SK-N-SH treated with all-trans-retinoic acid at 6 μM for 48 hours (cell line): ENCODE data around the gene DCP1B.

ENCODE experiments used
- ATAC-seq: fragments of 200-7000 bp; cut with Tn5 transposase; 3 replicates; pipeline ENCODE4 v1.9.1; 2020; ENCODE audit warnings: mild to moderate bottlenecking, moderate library complexity
- ARNTL ChIP-seq: fragments of 450-650 bp; formaldehyde crosslinking; IDR thresholded peaks from 2 replicates; pipeline ENCODE4 v1.5.0; 2020; ENCODE audit warnings: low read depth, mild to moderate bottlenecking, moderate library complexity, borderline replicate concordance
- BACH2 ChIP-seq: fragments of 250-450 bp; sonication (Bioruptor Pico); IDR thresholded peaks from 2 replicates; pipeline ENCODE4 v1.9.0; 2021; ENCODE audit warnings: mild to moderate bottlenecking, borderline replicate concordance
- CREB5 ChIP-seq: fragments of 250-450 bp; sonication (Bioruptor Pico); IDR thresholded peaks from 2 replicates; pipeline ENCODE4 v1.5.1; 2020; ENCODE audit warnings: low read depth, mild to moderate bottlenecking, moderate library complexity
- CSDC2 ChIP-seq: fragments of 250-450 bp; sonication (Bioruptor Pico); IDR thresholded peaks from 2 replicates; pipeline ENCODE4 v1.5.0; 2020; ENCODE audit warnings: mild to moderate bottlenecking, moderate library complexity
- CSRNP3 ChIP-seq: fragments of 250-450 bp; sonication (Bioruptor Pico); IDR thresholded peaks from 2 replicates; pipeline ENCODE4 v1.5.1; 2021; ENCODE audit warnings: mild to moderate bottlenecking, moderate library complexity
- GLIS3 ChIP-seq: fragments of 250-450 bp; sonication (Bioruptor Pico); IDR thresholded peaks from 2 replicates; pipeline ENCODE4 v1.5.0; 2020; ENCODE audit warnings: mild to moderate bottlenecking, moderate library complexity
- PATZ1 ChIP-seq: fragments of 250-450 bp; sonication (Bioruptor Pico); IDR thresholded peaks from 2 replicates; pipeline ENCODE4 v1.8.0; 2020; ENCODE audit warnings: mild to moderate bottlenecking, moderate library complexity, borderline replicate concordance
- POU6F1 ChIP-seq: fragments of 250-450 bp; sonication (Bioruptor Pico); IDR thresholded peaks from 2 replicates; pipeline ENCODE4 v1.8.0; 2021; ENCODE audit warnings: low read depth, mild to moderate bottlenecking, moderate library complexity, borderline replicate concordance
- PPARA ChIP-seq: fragments of 250-450 bp; sonication (Bioruptor Pico); IDR thresholded peaks from 2 replicates; pipeline ENCODE4 v1.5.0; 2020; ENCODE audit warnings: mild to moderate bottlenecking, borderline replicate concordance
- RARB ChIP-seq: fragments of 250-450 bp; sonication (Bioruptor Pico); IDR thresholded peaks from 2 replicates; pipeline ENCODE4 v1.8.0; 2021; ENCODE audit warnings: mild to moderate bottlenecking, moderate library complexity
- SNAI2 ChIP-seq: fragments of 250-450 bp; sonication (Bioruptor Pico); IDR thresholded peaks from 2 replicates; pipeline ENCODE4 v1.5.0; 2020; ENCODE audit warnings: mild to moderate bottlenecking, moderate library complexity
- TCF4 ChIP-seq: fragments of 250-450 bp; sonication (Bioruptor Pico); IDR thresholded peaks from 2 replicates; pipeline ENCODE4 v1.8.0; 2021; ENCODE audit warnings: mild to moderate bottlenecking, moderate library complexity, borderline replicate concordance
- TOX ChIP-seq: fragments of 250-450 bp; sonication (Bioruptor Pico); IDR thresholded peaks from 2 replicates; pipeline ENCODE4 v1.8.0; 2021; ENCODE audit warnings: mild to moderate bottlenecking, moderate library complexity, borderline replicate concordance
- TSHZ2 ChIP-seq: fragments of 250-450 bp; sonication (Bioruptor Pico); IDR thresholded peaks from 2 replicates; pipeline ENCODE4 v1.5.0; 2020; ENCODE audit warnings: mild to moderate bottlenecking, moderate library complexity
- ZC3H10 ChIP-seq: fragments of 250-450 bp; sonication (Bioruptor Pico); IDR thresholded peaks from 2 replicates; pipeline ENCODE4 v1.5.1; 2021; ENCODE audit warnings: mild to moderate bottlenecking, moderate library complexity
- ZFP3 ChIP-seq: fragments of 250-450 bp; sonication (Bioruptor Pico); IDR thresholded peaks from 2 replicates; pipeline ENCODE4 v1.5.0; 2020; ENCODE audit warnings: mild to moderate bottlenecking, moderate library complexity
- ZFP30 ChIP-seq: fragments of 450-650 bp; formaldehyde crosslinking; IDR thresholded peaks from 2 replicates; pipeline ENCODE4 v1.5.0; 2022; ENCODE audit warnings: mild to moderate bottlenecking, moderate library complexity
- ZNF565 ChIP-seq: fragments of 450-650 bp; formaldehyde crosslinking; conservative IDR thresholded peaks from 2 replicates; pipeline ENCODE4 v1.5.0; 2020; ENCODE audit warnings: low read depth, mild to moderate bottlenecking, moderate library complexity
- ZNF70 ChIP-seq: fragments of 450-650 bp; formaldehyde crosslinking; IDR thresholded peaks from 2 replicates; pipeline ENCODE4 v1.5.0; 2020; ENCODE audit warnings: mild to moderate bottlenecking, moderate library complexity
- ZNF8 ChIP-seq: fragments of 450-650 bp; formaldehyde crosslinking; IDR thresholded peaks from 2 replicates; pipeline ENCODE4 v1.5.0; 2020; ENCODE audit warnings: mild to moderate bottlenecking, moderate library complexity

Gene DCP1B

GRCh38 chr12:1914114-1914911 is 89.9 kb downstream of the DCP1B start:
- TF ChIP-seq TOX (CRISPR knock-in tag), result no peak
- no peak for TF ChIP-seq ZFP3 (CRISPR knock-in tag)
- TF ChIP-seq GLIS3, result no peak
- no peak for TF ChIP-seq ZNF565
- TF ChIP-seq PPARA, result no peak
- no peak for TF ChIP-seq SNAI2 (CRISPR knock-in tag)
- no peak for TF ChIP-seq TCF4
- TF ChIP-seq ZFP30 (CRISPR knock-in tag), result no peak
- TF ChIP-seq ARNTL (CRISPR knock-in tag), result no peak
- no peak for TF ChIP-seq POU6F1 (CRISPR knock-in tag)
- TF ChIP-seq ZC3H10, result no peak
- no peak for TF ChIP-seq RARB
- no peak for TF ChIP-seq BACH2
- no peak for TF ChIP-seq ZNF70 (CRISPR knock-in tag)
- no peak for TF ChIP-seq CSRNP3 (CRISPR knock-in tag)
- TF ChIP-seq ZNF8 (CRISPR knock-in tag), result no peak
- ATAC-seq, result no peak

GRCh38 chr12:1913377-1914113 is 90.7 kb downstream of the DCP1B start:
- TF ChIP-seq TOX (CRISPR knock-in tag) (no peak), ZNF70 (CRISPR knock-in tag) (no peak), ZC3H10 (no peak), ZFP3 (CRISPR knock-in tag) (no peak), ZNF8 (CRISPR knock-in tag) (no peak), TSHZ2 (CRISPR knock-in tag) (no peak), ARNTL (CRISPR knock-in tag) (no peak), TCF4 (no peak), SNAI2 (CRISPR knock-in tag) (no peak)
- TF ChIP-seq, all 23 proteins: peak for 0
- no peak for ATAC-seq

- ATAC-seq, result peak; percentile 68
- TF ChIP-seq ARNTL (CRISPR knock-in tag) (no peak), POU6F1 (CRISPR knock-in tag) (no peak), GLIS3 (no peak), ZNF565 (no peak), ZC3H10 (no peak), CREB5 (CRISPR knock-in tag) (no peak), PATZ1 (CRISPR knock-in tag) (no peak), CSDC2 (CRISPR knock-in tag) (no peak), ZFP30 (CRISPR knock-in tag) (no peak), TSHZ2 (CRISPR knock-in tag) (no peak), SNAI2 (CRISPR knock-in tag) (no peak)
These were observed 91.5 kb downstream of the DCP1B start for GRCh38 chr12:1912580-1913376.
